Testis (tissue), 2 donors: ENCODE results near the gene FAM219B.

Source experiments
- CTCF ChIP-seq, 3 experiments: fragments of 450-650 bp in 2 of 3; fragments of 200-600 bp in 1 of 3; sonication (generic) in 1 of 3; IDR thresholded peaks; one replicate each; pipeline ENCODE4 v1.5.1; 2016 to 2019; ENCODE audit warnings: antibody characterized with exemption in 3 of 3, mild to moderate bottlenecking in 2 of 3, moderate library complexity in 1 of 3
- POLR2A ChIP-seq: fragments of 450-650 bp; IDR thresholded peaks from one replicate; pipeline ENCODE4 v1.6.1; 2017; ENCODE audit warnings: antibody characterized with exemption, mild to moderate bottlenecking, moderate library complexity

- TF ChIP-seq CTCF (IDR thresholded peaks at IDR 0.05) (peak; percentile 98 to 99 (median 99)), POLR2A (no peak)
These were observed 43.6 kb upstream of the FAM219B start for GRCh38 chr15:74950078-74950908.
